ENCODE results near the gene WDR70. TPM values are rescaled to one million over a fixed set of nuclear protein-coding genes. Genes with fewer than 3 reads are reported as not detected.
"Not testable (repeated sequence)": the region's sequence is repeated elsewhere in the genome, so short reads cannot be mapped to it uniquely, and the experiment has no call there.

Gene WDR70
- total RNA-seq, 1 donor from 2014 or later, result 28.9 TPM

GRCh38 chr5:37641933-37642332 lies 262.8 kb downstream of the WDR70 start:
- H3K27me3 Mint-ChIP-seq (ENCODE audit: unreplicated experiment), result no peaks in the 10 kb centered on the region
- no peak overlapping the region for H3K4me3 Mint-ChIP-seq (ENCODE audit: unreplicated experiment)
- no peak for TF ChIP-seq CTCF (IDR thresholded peaks at IDR 0.05; ENCODE audit: unreplicated experiment)
- no peaks in the 10 kb centered on the region for H3K9me3 Mint-ChIP-seq (ENCODE audit: unreplicated experiment)
- H3K4me1 Mint-ChIP-seq (ENCODE audit: unreplicated experiment), result peaks cover 2% of the 10 kb centered on the region
- no peak overlapping the region for H3K27ac Mint-ChIP-seq (ENCODE audit: unreplicated experiment)
- H3K36me3 Mint-ChIP-seq (ENCODE audit: low read depth, unreplicated experiment), result no peaks in the 10 kb centered on the region
- DNase-seq (ENCODE audit: low spot score), result no peak

- Mint-ChIP-seq H3K9me3 (ENCODE audit: unreplicated experiment) (no peaks in the 10 kb centered on the region), H3K27me3 (ENCODE audit: unreplicated experiment) (no peaks in the 10 kb centered on the region), H3K27ac (ENCODE audit: unreplicated experiment) (no peak overlapping the region), H3K36me3 (ENCODE audit: low read depth, unreplicated experiment) (no peaks in the 10 kb centered on the region), H3K4me1 (ENCODE audit: unreplicated experiment) (no peaks in the 10 kb centered on the region), H3K4me3 (ENCODE audit: unreplicated experiment) (no peak overlapping the region)
- no peak for TF ChIP-seq CTCF (IDR thresholded peaks at IDR 0.05; ENCODE audit: unreplicated experiment)
- no peak for DNase-seq (ENCODE audit: low spot score)
These were observed 266.6 kb downstream of the WDR70 start for GRCh38 chr5:37645707-37646106.

- not testable (repeated sequence) for H3K4me3 Mint-ChIP-seq (ENCODE audit: unreplicated experiment); H3K9me3 Mint-ChIP-seq (ENCODE audit: unreplicated experiment); H3K27me3 Mint-ChIP-seq (ENCODE audit: unreplicated experiment); H3K4me1 Mint-ChIP-seq (ENCODE audit: unreplicated experiment); DNase-seq (ENCODE audit: low spot score); H3K27ac Mint-ChIP-seq (ENCODE audit: unreplicated experiment)
- H3K36me3 Mint-ChIP-seq (ENCODE audit: low read depth, unreplicated experiment), result peaks cover 17% of the 10 kb centered on the region
These were observed 275.4 kb downstream of the WDR70 start for GRCh38 chr5:37654566-37654965.

GRCh38 chr5:37657046-37657445 lies 277.9 kb downstream of the WDR70 start:
- Mint-ChIP-seq H3K36me3 (ENCODE audit: low read depth, unreplicated experiment) (peaks cover 14% of the 10 kb centered on the region), H3K27ac (ENCODE audit: unreplicated experiment) (no peak overlapping the region), H3K9me3 (ENCODE audit: unreplicated experiment) (no peaks in the 10 kb centered on the region), H3K4me1 (ENCODE audit: unreplicated experiment) (peaks cover 4% of the 10 kb centered on the region), H3K27me3 (ENCODE audit: unreplicated experiment) (peaks cover 1% of the 10 kb centered on the region), H3K4me3 (ENCODE audit: unreplicated experiment) (no peak overlapping the region)
- no peak for TF ChIP-seq CTCF (IDR thresholded peaks at IDR 0.05; ENCODE audit: unreplicated experiment)
- DNase-seq (ENCODE audit: low spot score), result no peak

GRCh38 chr5:37658440-37658839 lies 279.3 kb downstream of the WDR70 start:
- no peak overlapping the region for H3K4me3 Mint-ChIP-seq (ENCODE audit: unreplicated experiment)
- peaks cover under 1% of the 10 kb centered on the region for H3K27me3 Mint-ChIP-seq (ENCODE audit: unreplicated experiment)
- H3K36me3 Mint-ChIP-seq (ENCODE audit: low read depth, unreplicated experiment), result peaks cover 9% of the 10 kb centered on the region
- TF ChIP-seq CTCF (IDR thresholded peaks at IDR 0.05; ENCODE audit: unreplicated experiment), result no peak
- H3K4me1 Mint-ChIP-seq (ENCODE audit: unreplicated experiment), result peaks cover 15% of the 10 kb centered on the region
- H3K27ac Mint-ChIP-seq (ENCODE audit: unreplicated experiment), result no peak overlapping the region
- no peak for DNase-seq (ENCODE audit: low spot score)
- H3K9me3 Mint-ChIP-seq (ENCODE audit: unreplicated experiment), result no peaks in the 10 kb centered on the region

- TF ChIP-seq CTCF (IDR thresholded peaks at IDR 0.05; ENCODE audit: unreplicated experiment), result no peak
- Mint-ChIP-seq H3K36me3 (ENCODE audit: low read depth, unreplicated experiment) (peaks cover 8% of the 10 kb centered on the region), H3K27me3 (ENCODE audit: unreplicated experiment) (no peaks in the 10 kb centered on the region), H3K4me1 (ENCODE audit: unreplicated experiment) (peaks cover 33% of the 10 kb centered on the region), H3K9me3 (ENCODE audit: unreplicated experiment) (no peaks in the 10 kb centered on the region), H3K27ac (ENCODE audit: unreplicated experiment) (no peak overlapping the region), H3K4me3 (ENCODE audit: unreplicated experiment) (no peak overlapping the region)
- DNase-seq (ENCODE audit: low spot score), result no peak
These were observed 281.2 kb downstream of the WDR70 start for GRCh38 chr5:37660319-37660718.

Data from endothelial cell (in vitro differentiated cells).